Measurements from ENCODE around the gene ORM1.

ORM1 gene

DNA sequence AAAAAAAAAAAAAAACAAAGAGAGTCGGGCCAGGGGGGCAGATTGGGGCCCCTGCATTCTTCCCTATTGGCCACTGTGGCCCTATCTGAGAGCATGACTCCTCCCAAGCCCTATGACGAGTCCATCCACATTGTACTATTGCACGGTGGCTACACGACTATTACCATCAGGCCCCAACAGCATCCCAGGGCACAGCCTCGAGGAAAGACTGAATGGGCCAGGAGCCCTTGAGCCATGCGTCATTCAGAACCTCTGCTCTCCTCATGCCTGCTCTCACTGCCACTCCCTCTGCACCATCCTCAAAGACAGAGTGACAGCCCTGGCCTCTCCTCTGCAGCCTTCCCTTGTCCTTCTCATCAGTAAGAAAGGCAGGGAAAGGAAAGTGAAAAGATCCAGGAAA, 20.2 kb upstream of the ORM1 start:
- TF ChIP-seq, protein P1, sequence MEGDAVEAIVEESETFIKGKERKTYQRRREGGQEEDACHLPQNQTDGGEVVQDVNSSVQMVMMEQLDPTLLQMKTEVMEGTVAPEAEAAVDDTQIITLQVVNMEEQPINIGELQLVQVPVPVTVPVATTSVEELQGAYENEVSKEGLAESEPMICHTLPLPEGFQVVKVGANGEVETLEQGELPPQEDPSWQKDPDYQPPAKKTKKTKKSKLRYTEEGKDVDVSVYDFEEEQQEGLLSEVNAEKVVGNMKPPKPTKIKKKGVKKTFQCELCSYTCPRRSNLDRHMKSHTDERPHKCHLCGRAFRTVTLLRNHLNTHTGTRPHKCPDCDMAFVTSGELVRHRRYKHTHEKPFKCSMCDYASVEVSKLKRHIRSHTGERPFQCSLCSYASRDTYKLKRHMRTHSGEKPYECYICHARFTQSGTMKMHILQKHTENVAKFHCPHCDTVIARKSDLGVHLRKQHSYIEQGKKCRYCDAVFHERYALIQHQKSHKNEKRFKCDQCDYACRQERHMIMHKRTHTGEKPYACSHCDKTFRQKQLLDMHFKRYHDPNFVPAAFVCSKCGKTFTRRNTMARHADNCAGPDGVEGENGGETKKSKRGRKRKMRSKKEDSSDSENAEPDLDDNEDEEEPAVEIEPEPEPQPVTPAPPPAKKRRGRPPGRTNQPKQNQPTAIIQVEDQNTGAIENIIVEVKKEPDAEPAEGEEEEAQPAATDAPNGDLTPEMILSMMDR (IDR thresholded peaks at IDR 0.05; ENCODE audit: low read depth, low read length, missing control alignments): no peak
- no peaks in the 10 kb centered on the region for H3K27me3 ChIP-seq (replicated peaks)
- no peak overlapping the region for H3K4me3 ChIP-seq (ENCODE audit: low read depth, low read length)
- H3K27ac ChIP-seq: no peak overlapping the region
- in situ Hi-C loops (cut with HindIII; ENCODE audit: low pct_ligation_motif_present, low sequenced_read_pairs): no loop called here
- H3K36me3 ChIP-seq (replicated peaks): peaks cover 2% of the 10 kb centered on the region
- no peak for DNase-seq

DNA sequence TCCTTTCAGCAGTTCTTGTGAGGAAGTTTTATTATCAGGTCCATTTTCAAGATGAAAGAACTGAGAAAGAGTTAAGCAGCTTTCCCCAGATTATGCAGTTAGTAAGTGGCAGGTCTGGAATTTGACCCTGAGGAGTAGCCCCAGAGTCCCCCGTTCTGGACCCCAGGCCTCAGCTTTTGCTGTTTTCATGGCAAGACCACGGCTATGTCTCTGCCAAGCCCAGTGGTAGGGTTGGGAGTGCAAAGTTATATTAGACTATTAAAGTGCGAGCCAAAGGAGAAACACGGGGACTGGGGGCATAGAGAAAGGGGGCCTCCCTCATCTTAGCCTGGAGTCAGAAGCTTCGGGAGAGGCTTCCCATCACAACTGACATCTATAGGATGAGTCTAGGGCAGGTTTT, 19.3 kb upstream of the ORM1 start:
- no peaks in the 10 kb centered on the region for H3K27me3 ChIP-seq (replicated peaks)
- no peak overlapping the region for H3K4me3 ChIP-seq (ENCODE audit: low read depth, low read length)
- H3K36me3 ChIP-seq (replicated peaks): peaks cover 2% of the 10 kb centered on the region

DNA sequence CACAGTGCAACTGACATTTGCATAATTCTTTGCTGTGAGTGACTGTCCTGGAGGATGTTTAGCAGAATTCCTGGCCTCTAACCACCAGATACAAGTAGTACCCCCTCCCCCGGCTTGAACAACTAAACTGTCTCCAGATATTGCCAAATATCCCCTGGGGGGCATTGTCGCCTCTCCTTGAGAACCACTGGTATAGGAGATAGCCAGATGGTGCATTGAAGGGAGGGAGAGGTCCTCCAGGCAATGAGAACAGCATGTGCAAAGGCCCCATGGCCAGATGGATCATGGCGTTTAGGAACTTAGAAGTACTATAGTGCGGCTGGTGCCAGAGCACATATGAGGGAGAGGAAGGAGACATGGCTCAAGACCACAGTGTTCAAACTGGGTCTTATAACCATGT, 18.9 kb upstream of the ORM1 start:
- Histone ChIP-seq H3K4me3 (ENCODE audit: low read depth, low read length) (no peak overlapping the region), H3K27ac (no peak overlapping the region), H3K27me3 (replicated peaks) (no peaks in the 10 kb centered on the region), H3K36me3 (replicated peaks) (peaks cover 2% of the 10 kb centered on the region)
- in situ Hi-C loops (cut with HindIII; ENCODE audit: low pct_ligation_motif_present, low sequenced_read_pairs): no loop called here
- TF ChIP-seq, protein P1 (IDR thresholded peaks at IDR 0.05; ENCODE audit: low read depth, low read length, missing control alignments): no peak
- DNase-seq: no peak

More for the DNA sequence above, 19.3 kb upstream of the ORM1 start:
- in situ Hi-C loops (cut with HindIII; ENCODE audit: low pct_ligation_motif_present, low sequenced_read_pairs): no loop called here
- DNase-seq: no peak
- TF ChIP-seq, protein P1 (IDR thresholded peaks at IDR 0.05; ENCODE audit: low read depth, low read length, missing control alignments): no peak
- H3K27ac ChIP-seq: no peak overlapping the region

DNA sequence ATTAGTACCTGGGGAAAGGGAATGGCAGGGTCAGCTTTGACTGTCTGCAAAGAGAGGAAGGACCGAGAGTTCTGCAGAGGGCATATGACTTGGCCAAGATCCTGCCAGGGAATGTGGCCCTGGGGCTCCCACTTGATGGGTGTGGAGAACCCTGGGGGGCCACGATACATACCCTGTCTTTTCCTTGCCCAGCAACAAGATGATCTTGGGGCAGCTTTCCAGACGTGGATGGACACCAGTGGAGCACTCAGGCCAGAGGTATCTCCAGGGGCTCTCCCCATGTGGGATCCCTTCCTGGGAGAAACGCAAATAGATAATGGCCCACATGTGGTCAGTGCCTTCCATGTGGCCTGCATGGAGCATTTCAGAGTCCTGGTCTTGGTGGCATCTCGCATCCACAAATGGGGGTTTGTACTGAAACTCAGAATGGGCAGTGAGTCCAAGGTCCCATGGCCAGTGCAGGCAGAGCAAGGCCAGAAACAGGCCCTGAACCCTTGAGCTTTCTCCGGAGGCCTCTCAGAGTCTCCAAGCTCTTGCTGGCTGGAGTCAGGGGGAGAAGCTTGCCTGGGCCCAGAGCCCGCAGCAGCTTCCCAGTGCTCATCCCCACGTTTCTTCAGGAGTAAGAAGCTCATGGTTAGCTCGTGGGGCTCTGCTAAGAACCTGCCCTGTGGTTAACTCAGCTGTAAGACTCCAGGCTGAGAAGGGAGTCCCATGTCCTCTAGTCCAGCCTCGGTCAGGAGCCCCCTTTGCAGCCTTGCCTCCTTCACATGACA, 18.3 kb upstream of the ORM1 start:
- in situ Hi-C loops (cut with HindIII; ENCODE audit: low pct_ligation_motif_present, low sequenced_read_pairs): no loop called here

DNA sequence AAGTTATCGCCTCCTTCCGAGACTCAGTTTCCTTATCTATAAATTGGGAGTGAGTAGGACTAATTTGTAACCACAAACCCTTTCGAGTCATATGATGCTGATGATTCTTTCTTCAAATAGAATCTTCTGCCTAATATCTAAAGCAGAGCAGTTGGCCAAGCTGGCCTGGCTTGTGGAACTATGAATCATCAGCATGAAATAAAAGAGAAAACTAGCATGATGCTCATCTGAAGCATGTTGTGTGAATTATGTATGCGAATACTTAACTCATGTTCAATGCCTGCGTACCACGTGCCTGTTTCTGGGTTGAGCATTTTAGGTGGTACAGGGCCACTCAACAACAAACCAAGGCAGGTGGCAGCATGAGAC, 15.0 kb upstream of the ORM1 start:
- Histone ChIP-seq H3K36me3 (replicated peaks) (no peaks in the 10 kb centered on the region), H3K27ac (no peak overlapping the region), H3K27me3 (replicated peaks) (no peaks in the 10 kb centered on the region), H3K4me3 (ENCODE audit: low read depth, low read length) (no peak overlapping the region)
- peak; percentile 18 for DNase-seq
- TF ChIP-seq, protein P1 (IDR thresholded peaks at IDR 0.05; ENCODE audit: low read depth, low read length, missing control alignments): no peak
- in situ Hi-C loops (cut with HindIII; ENCODE audit: low pct_ligation_motif_present, low sequenced_read_pairs): no loop called here

More for the DNA sequence above, 18.3 kb upstream of the ORM1 start:
- DNase-seq: no peak
- Histone ChIP-seq H3K27ac (no peak overlapping the region), H3K27me3 (replicated peaks) (no peaks in the 10 kb centered on the region), H3K36me3 (replicated peaks) (peaks cover 2% of the 10 kb centered on the region), H3K4me3 (ENCODE audit: low read depth, low read length) (no peak overlapping the region)
- TF ChIP-seq, protein P1 (IDR thresholded peaks at IDR 0.05; ENCODE audit: low read depth, low read length, missing control alignments): no peak
